DOHH2 (cell line): ENCODE data around the gene APBA2.

Source experiments
- H3F3A ChIP-seq: fragments of 200-600 bp; sonication (generic), shearing (Covaris generic); 2 replicates; pipeline ENCODE4 v1.6.0; 2016; ENCODE audit warnings: antibody characterized with exemption, mild to moderate bottlenecking; ENCODE audit not compliant: control insufficient read depth, insufficient read depth
- H3K27ac ChIP-seq: fragments of 200-600 bp; sonication (generic); 2 replicates; pipeline ENCODE4 v1.5.1; 2014; ENCODE audit warnings: low read depth, mild to moderate bottlenecking, low read length, moderate library complexity
- H3K27me3 ChIP-seq: fragments of 200-600 bp; sonication (generic); 2 replicates; pipeline ENCODE4 v1.6.1; 2014; ENCODE audit warnings: mild to moderate bottlenecking, low read length, mixed read lengths; ENCODE audit not compliant: control insufficient read depth
- H3K36me3 ChIP-seq: fragments of 200-600 bp; sonication (generic); 2 replicates; pipeline ENCODE4 v1.6.1; 2014; ENCODE audit warnings: mild to moderate bottlenecking, low read length, moderate library complexity, mixed read lengths; ENCODE audit not compliant: control insufficient read depth
- H3K4me1 ChIP-seq: fragments of 200-600 bp; sonication (generic); 2 replicates; pipeline ENCODE4 v1.6.1; 2014; ENCODE audit warnings: mild to moderate bottlenecking, low read length, mixed read lengths; ENCODE audit not compliant: control insufficient read depth
- H3K4me2 ChIP-seq: fragments of 200-600 bp; sonication (generic); 2 replicates; pipeline ENCODE4 v1.6.0; 2014; ENCODE audit warnings: mild to moderate bottlenecking, low read length, moderate library complexity
- H3K4me3 ChIP-seq: fragments of 200-600 bp; sonication (generic); 2 replicates; pipeline ENCODE4 v1.5.1; 2014; ENCODE audit warnings: mild to moderate bottlenecking, low read length, mixed read lengths
- H3K79me2 ChIP-seq: fragments of 200-600 bp; sonication (generic); 2 replicates; pipeline ENCODE4 v1.6.1; 2014; ENCODE audit warnings: mild to moderate bottlenecking, low read length, mixed read lengths; ENCODE audit not compliant: control insufficient read depth
- H3K9me2 ChIP-seq: fragments of 200-600 bp; sonication (generic); replicated peaks from 2 replicates; pipeline ENCODE4 v1.6.1; 2014; ENCODE audit warnings: mild to moderate bottlenecking, low read length, mixed read lengths; ENCODE audit not compliant: control insufficient read depth
- H3K9me3 ChIP-seq: fragments of 200-600 bp; sonication (generic); 2 replicates; pipeline ENCODE4 v1.6.1; 2014; ENCODE audit warnings: antibody characterized with exemption, low read length, mixed read lengths; ENCODE audit not compliant: control insufficient read depth, insufficient read depth
- H4K20me1 ChIP-seq: fragments of 200-600 bp; sonication (generic); 2 replicates; pipeline ENCODE4 v1.6.0; 2014; ENCODE audit warnings: low read depth, mild to moderate bottlenecking, antibody characterized with exemption, low read length, moderate library complexity; ENCODE audit not compliant: control insufficient read depth, insufficient read depth
- EZH2phosphoT487 ChIP-seq: fragments of 200-600 bp; sonication (generic); IDR thresholded peaks from 2 replicates; pipeline ENCODE4 v1.6.1; 2017; ENCODE audit warnings: borderline replicate concordance, mild to moderate bottlenecking, antibody characterized with exemption, low read length, moderate library complexity, mixed read lengths
- TF ChIP-seq, protein P1 (sequence below): fragments of 200-600 bp; sonication (generic); IDR thresholded peaks from one replicate; pipeline ENCODE4 v1.5.1; 2014; ENCODE audit warnings: antibody characterized with exemption, mild to moderate bottlenecking, low read depth, low read length; ENCODE audit not compliant: poor library complexity, severe bottlenecking

The APBA2 gene

DNA sequence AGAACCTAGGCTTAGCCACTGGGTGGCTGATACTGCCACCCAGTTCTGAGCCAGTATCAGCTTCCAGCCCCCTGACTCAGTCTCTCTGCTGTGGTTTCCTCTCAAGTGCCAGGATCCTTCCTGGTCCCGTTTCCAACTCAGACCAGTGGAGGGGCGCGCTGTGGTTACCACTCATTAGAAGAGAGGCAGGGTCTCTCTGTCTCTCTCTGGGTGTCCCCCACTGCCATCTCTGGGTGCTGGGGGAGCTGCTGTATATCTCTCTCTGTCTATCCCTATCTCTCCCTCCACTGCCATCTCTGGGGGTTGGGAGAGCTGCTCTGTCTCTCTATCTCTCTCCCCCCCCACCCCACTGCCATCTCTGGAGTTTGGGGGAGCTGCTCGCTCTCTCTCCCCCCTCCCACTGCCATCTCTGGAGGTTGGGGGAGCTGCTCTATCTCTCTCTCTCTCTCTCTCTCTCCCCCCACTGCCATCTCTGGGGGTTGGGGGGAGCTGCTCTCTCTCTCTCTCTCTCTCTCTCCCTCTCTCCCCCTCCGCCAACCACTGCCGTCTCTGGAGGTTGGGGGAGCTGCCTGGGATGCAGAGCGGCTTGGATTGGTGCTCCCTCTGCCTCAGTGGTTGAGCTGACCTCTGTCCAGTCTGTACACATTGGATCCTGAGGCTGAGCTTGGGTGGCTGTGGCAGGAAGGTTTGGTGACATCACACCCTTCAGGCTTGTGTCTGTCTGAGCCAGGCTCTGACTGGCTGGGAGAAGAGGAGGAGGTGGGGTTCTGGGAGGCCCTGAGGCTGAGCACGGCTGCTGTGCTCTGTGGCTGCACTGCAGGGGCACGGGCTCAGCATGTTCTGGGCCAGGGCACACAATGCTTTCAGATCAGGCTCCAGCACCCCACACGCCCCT, 98.9 kb downstream of the APBA2 start:
- TF ChIP-seq EZH2phosphoT487: no peak
- TF ChIP-seq, protein P1, sequence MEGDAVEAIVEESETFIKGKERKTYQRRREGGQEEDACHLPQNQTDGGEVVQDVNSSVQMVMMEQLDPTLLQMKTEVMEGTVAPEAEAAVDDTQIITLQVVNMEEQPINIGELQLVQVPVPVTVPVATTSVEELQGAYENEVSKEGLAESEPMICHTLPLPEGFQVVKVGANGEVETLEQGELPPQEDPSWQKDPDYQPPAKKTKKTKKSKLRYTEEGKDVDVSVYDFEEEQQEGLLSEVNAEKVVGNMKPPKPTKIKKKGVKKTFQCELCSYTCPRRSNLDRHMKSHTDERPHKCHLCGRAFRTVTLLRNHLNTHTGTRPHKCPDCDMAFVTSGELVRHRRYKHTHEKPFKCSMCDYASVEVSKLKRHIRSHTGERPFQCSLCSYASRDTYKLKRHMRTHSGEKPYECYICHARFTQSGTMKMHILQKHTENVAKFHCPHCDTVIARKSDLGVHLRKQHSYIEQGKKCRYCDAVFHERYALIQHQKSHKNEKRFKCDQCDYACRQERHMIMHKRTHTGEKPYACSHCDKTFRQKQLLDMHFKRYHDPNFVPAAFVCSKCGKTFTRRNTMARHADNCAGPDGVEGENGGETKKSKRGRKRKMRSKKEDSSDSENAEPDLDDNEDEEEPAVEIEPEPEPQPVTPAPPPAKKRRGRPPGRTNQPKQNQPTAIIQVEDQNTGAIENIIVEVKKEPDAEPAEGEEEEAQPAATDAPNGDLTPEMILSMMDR: no peak
- Histone ChIP-seq H3K4me2 (no peak overlapping the region), H3K27ac (no peak overlapping the region)

DNA sequence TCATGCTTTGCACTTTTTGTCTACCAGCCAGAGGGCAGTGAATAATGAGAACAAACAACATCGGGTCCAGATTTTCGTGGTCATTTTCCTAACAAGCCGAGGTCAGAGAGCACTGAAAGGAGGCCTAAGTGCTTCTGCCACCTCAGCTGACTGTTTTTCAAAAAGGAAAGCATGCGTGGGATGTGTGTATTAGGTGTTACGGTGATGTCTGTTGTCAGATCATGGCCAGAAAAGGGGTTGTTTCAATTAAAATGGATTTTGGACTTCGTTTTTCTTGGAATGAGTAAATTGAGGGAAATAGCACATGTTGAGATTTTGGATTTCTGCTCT, 99.5 kb downstream of the APBA2 start:
- H3K9me2 ChIP-seq: no peaks in the 10 kb centered on the region
- H3K4me3 ChIP-seq: no peak overlapping the region
- no peaks in the 10 kb centered on the region for H3K79me2 ChIP-seq
- TF ChIP-seq, protein P1: no peak
- TF ChIP-seq EZH2phosphoT487: no peak
- H3F3A ChIP-seq: no peaks in the 10 kb centered on the region
- no peaks in the 10 kb centered on the region for H3K9me3 ChIP-seq
- no peaks in the 10 kb centered on the region for H3K4me1 ChIP-seq
- no peak overlapping the region for H3K4me2 ChIP-seq
- H3K27ac ChIP-seq: no peak overlapping the region
- no peaks in the 10 kb centered on the region for H3K36me3 ChIP-seq
- no peaks in the 10 kb centered on the region for H4K20me1 ChIP-seq
- peaks cover 6% of the 10 kb centered on the region; the same call in 1 of the 2 replicates for H3K27me3 ChIP-seq

More for the DNA sequence above, 98.9 kb downstream of the APBA2 start:
- no peaks in the 10 kb centered on the region for H3K79me2 ChIP-seq
- no peaks in the 10 kb centered on the region for H3K4me1 ChIP-seq
- no peak overlapping the region for H3K4me3 ChIP-seq
- H4K20me1 ChIP-seq: no peaks in the 10 kb centered on the region
- H3K9me3 ChIP-seq: no peaks in the 10 kb centered on the region
- no peaks in the 10 kb centered on the region for H3K9me2 ChIP-seq
- H3F3A ChIP-seq: no peaks in the 10 kb centered on the region
- H3K36me3 ChIP-seq: no peaks in the 10 kb centered on the region
- peaks cover 6% of the 10 kb centered on the region; the same call in 1 of the 2 replicates for H3K27me3 ChIP-seq

DNA sequence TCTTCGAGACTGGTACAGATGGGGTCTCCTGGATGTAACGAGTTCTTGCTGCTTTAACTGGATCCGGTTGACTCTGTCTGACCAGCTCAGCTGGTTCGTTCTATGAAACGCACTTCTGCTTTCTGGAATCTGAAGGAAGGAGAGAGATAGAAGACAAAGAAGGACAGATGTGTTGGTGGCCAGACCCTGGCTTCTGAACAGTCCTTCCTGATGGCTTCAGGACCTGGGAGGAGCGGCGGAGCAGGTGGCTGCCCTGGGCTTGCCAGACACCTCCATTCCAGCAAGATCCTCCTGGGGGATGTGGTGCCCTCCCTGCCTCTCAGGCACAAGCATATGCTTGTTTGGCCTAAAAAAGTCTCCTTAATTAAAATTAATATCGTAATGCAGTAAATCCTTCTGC, 99.9 kb downstream of the APBA2 start:
- Histone ChIP-seq H4K20me1 (no peaks in the 10 kb centered on the region), H3K4me2 (no peak overlapping the region), H3K79me2 (no peaks in the 10 kb centered on the region), H3K36me3 (no peaks in the 10 kb centered on the region), H3K4me3 (no peak overlapping the region), H3K9me2 (no peaks in the 10 kb centered on the region), H3K4me1 (no peaks in the 10 kb centered on the region), H3K27ac (no peak overlapping the region), H3F3A (no peaks in the 10 kb centered on the region), H3K27me3 (peaks cover 6% of the 10 kb centered on the region; the same call in 1 of the 2 replicates), H3K9me3 (no peaks in the 10 kb centered on the region)
- no peak for TF ChIP-seq EZH2phosphoT487
- TF ChIP-seq, protein P1: no peak
